Psoas muscle (tissue), 8 donors: Measurements from ENCODE around the gene CDHR3. TPM values are rescaled to one million over a fixed set of nuclear protein-coding genes. Genes with fewer than 3 reads are reported as not detected.

Experiments
- ATAC-seq, 4 donors: fragments of 200-7000 bp; cut with Tn5 transposase; one replicate each; pipeline ENCODE4 v1.9.1; 2020; ENCODE audit warnings: moderate library complexity in 3 of 4, mild to moderate bottlenecking in 2 of 4
- DNase-seq, 2 donors: peaks; one replicate each; pipeline ENCODE4 v3.0.0-alpha.2; 2020
- H3K27ac ChIP-seq: fragments of 200-600 bp; one replicate; pipeline ENCODE4 v1.8.0; 2022
- H3K27me3 ChIP-seq, 3 donors: fragments of 200-600 bp in 1 of 3; one replicate each; pipeline versions ENCODE4 v1.6.1 to v1.8.0; 2013 to 2022; ENCODE audit warnings: low read length in 2 of 3, mild to moderate bottlenecking in 2 of 3, moderate library complexity in 1 of 3; ENCODE audit not compliant: insufficient read depth in 3 of 3
- H3K36me3 ChIP-seq, 2 donors: fragments of 200-600 bp in 1 of 2; one replicate each; pipeline versions ENCODE4 v1.6.1 to v1.8.0; 2013 to 2022; ENCODE audit warnings: low read depth in 1 of 2, mild to moderate bottlenecking in 1 of 2, moderate library complexity in 1 of 2; ENCODE audit not compliant: insufficient read depth in 1 of 2
- H3K4me1 ChIP-seq: fragments of 200-600 bp; one replicate; pipeline ENCODE4 v1.8.0; 2022
- H3K4me3 ChIP-seq: fragments of 200-600 bp; one replicate; pipeline ENCODE4 v1.8.0; 2022; ENCODE audit warnings: mild to moderate bottlenecking
- H3K9me3 ChIP-seq: fragments of 200-600 bp; one replicate; pipeline ENCODE4 v1.8.0; 2022
- CTCF ChIP-seq: fragments of 200-600 bp; IDR thresholded peaks from one replicate; pipeline ENCODE4 v1.8.0; 2022; ENCODE audit warnings: antibody characterized with exemption
- WGBS, 3 donors: extraction: QIAGEN DNeasy Blood & Tissue Kit; methylation state at CpG; one replicate each; pipeline versions ENCODE4 v1.1.6 to v1.1.7; 2013; 5-methylcytosine and 5-hydroxymethylcytosine counted together
- intact Hi-C, 2 donors: fragments of 100-400 bp; cut with DNase I; formaldehyde crosslinking; loops; one replicate each; pipeline versions ENCODE4 v1.11.0 to v1.14.2; 2022
- polyA plus RNA-seq, 3 donors: library from polyadenylated mRNA; stranded (reverse); fragments of 200-250 nt; gene quantifications; one replicate each; pipeline ENCODE4 v1.2.3, GENCODE V29; 2013
- total RNA-seq, 4 donors: library from RNA; stranded (reverse); fragmentation: NEBNext Ultra II Directional in 2 of 4; extraction: Animal tissue kit (Norgen Biotek cat#: 25700) in 2 of 4; gene quantifications; one replicate each; pipeline versions ENCODE4 v1.2.1 to v1.2.4, GENCODE V29; 2021 to 2023
- donor health status: healthy with polysubstance abuse.
- donor health status: DM: no; HTN: no; CAD: no; lungs with moderate emphysema.
- donor health status: Bipolar disorder and iron deficiency.
- donor health status: healthy.
- donor health status: DM: yes; HTN: yes; CAD: no.
- donor health status: DM: no; HTN: no; CAD: no.
- donor health status: DM: no; HTN: no; CAD: no.
- donor health status: DM: yes; HTN: yes; CAD: no.

Gene CDHR3
- total and polyA plus RNA-seq, 7 donors: 0.30 to 1.7 (median 0.44) TPM

- ATAC-seq (no peak), DNase-seq (no peak)
- Histone ChIP-seq H3K27me3 (no peaks in the 10 kb centered on the region), H3K4me3 (no peak overlapping the region), H3K36me3 (no peaks in the 10 kb centered on the region), H3K4me1 (no peaks in the 10 kb centered on the region), H3K27ac (no peak overlapping the region), H3K9me3 (no peaks in the 10 kb centered on the region)
- no peak for TF ChIP-seq CTCF
- intact Hi-C loops: no loop called here
- WGBS, 3 donors: 79 to 86% (median 80%) methylated on average over 8 of the region's 8 CpGs
Measured at GRCh38 chr7:105975770-105976417, 12.8 kb downstream of the CDHR3 start.

GRCh38 chr7:105976868-105977267 is 13.8 kb downstream of the CDHR3 start:
- no peak for DNase-seq
- no peak for ATAC-seq
- intact Hi-C loops: no loop called here
- TF ChIP-seq CTCF: no peak
- Histone ChIP-seq H3K27me3 (no peaks in the 10 kb centered on the region), H3K4me1 (no peaks in the 10 kb centered on the region), H3K36me3 (no peaks in the 10 kb centered on the region), H3K4me3 (no peak overlapping the region), H3K9me3 (no peaks in the 10 kb centered on the region), H3K27ac (no peak overlapping the region)
- WGBS, 3 donors: 93 to 94% (median 94%) methylated on average over 4 of the region's 4 CpGs

GRCh38 chr7:105978035-105978434 is 15.0 kb downstream of the CDHR3 start:
- Histone ChIP-seq H3K36me3 (no peaks in the 10 kb centered on the region), H3K4me1 (no peaks in the 10 kb centered on the region), H3K27me3 (no peaks in the 10 kb centered on the region), H3K9me3 (no peaks in the 10 kb centered on the region), H3K27ac (no peak overlapping the region), H3K4me3 (no peak overlapping the region)
- DNase-seq (no peak), ATAC-seq (no peak)
- intact Hi-C loops: no loop called here
- no peak for TF ChIP-seq CTCF
- 44 to 60% (median 59%) methylated on average over 3 of the region's 3 CpGs for WGBS, 3 donors

- intact Hi-C loops: no loop called here
- no peak for TF ChIP-seq CTCF
- no peak for ATAC-seq
- Histone ChIP-seq H3K27me3 (no peaks in the 10 kb centered on the region), H3K9me3 (no peaks in the 10 kb centered on the region), H3K27ac (no peak overlapping the region), H3K4me3 (no peak overlapping the region), H3K36me3 (no peaks in the 10 kb centered on the region), H3K4me1 (no peaks in the 10 kb centered on the region)
- WGBS, 3 donors: 96 to 97% (median 97%) methylated on average over 2 of the region's 2 CpGs
- no peak for DNase-seq
Measured at GRCh38 chr7:105978974-105979373, 15.9 kb downstream of the CDHR3 start.

- ATAC-seq: no peak
- no peak for DNase-seq
- no peaks in the 10 kb centered on the region for H3K36me3 ChIP-seq
- no peaks in the 10 kb centered on the region for H3K27me3 ChIP-seq
- intact Hi-C loops: no loop called here
- WGBS, 3 donors: 92 to 96% (median 94%) methylated on average over 2 of the region's 2 CpGs
- H3K4me3 ChIP-seq: no peak overlapping the region
- H3K9me3 ChIP-seq: no peaks in the 10 kb centered on the region
- TF ChIP-seq CTCF: no peak
- no peak overlapping the region for H3K27ac ChIP-seq
- no peaks in the 10 kb centered on the region for H3K4me1 ChIP-seq
Measured at GRCh38 chr7:105979405-105979804, 16.3 kb downstream of the CDHR3 start.
